Left ventricle myocardium inferior (tissue), 1 donor: ENCODE measurements around the gene MGAT5B. TPM values are rescaled to one million over a fixed set of nuclear protein-coding genes. Genes with fewer than 3 reads are reported as not detected.
A peak's percentile ranks its signal among the peaks of the same experiment; 100 is the strongest.

Experiments
- DNase-seq: peaks from one replicate; pipeline ENCODE4 v3.0.0-alpha.2; 2020
- H3K27ac ChIP-seq: fragments of 200-600 bp; replicated peaks from 2 replicates; pipeline ENCODE4 v1.8.0; 2021
- H3K27me3 ChIP-seq: fragments of 200-600 bp; 2 replicates; pipeline ENCODE4 v1.8.0; 2021; ENCODE audit warnings: low read depth
- H3K36me3 ChIP-seq: fragments of 200-600 bp; 2 replicates; pipeline ENCODE4 v1.8.0; 2021
- H3K4me1 ChIP-seq: fragments of 200-600 bp; 2 replicates; pipeline ENCODE4 v1.8.0; 2021
- H3K4me3 ChIP-seq: fragments of 200-600 bp; 2 replicates; pipeline ENCODE4 v1.8.0; 2021; ENCODE audit warnings: mild to moderate bottlenecking, moderate library complexity
- H3K9me3 ChIP-seq: fragments of 200-600 bp; replicated peaks from 2 replicates; pipeline ENCODE4 v1.8.0; 2021
- intact Hi-C: fragments of 100-400 bp; cut with micrococcal nuclease; formaldehyde crosslinking; loops from one replicate; pipeline ENCODE4 v1.11.0; 2022
- total RNA-seq: library from RNA; stranded (reverse); fragmentation: NEBNext Ultra II Directional; extraction: Animal tissue kit (Norgen Biotek cat#: 25700); gene quantifications from one replicate; pipeline ENCODE4 v1.2.1, GENCODE V29; 2021
- TF ChIP-seq, protein P1 (sequence below): fragments of 200-600 bp; IDR thresholded peaks from 2 replicates; pipeline ENCODE4 v1.8.0; 2021; ENCODE audit warnings: antibody characterized with exemption, mild to moderate bottlenecking, borderline replicate concordance
- donor health status: DM: no; HTN: yes; CAD: no; lungs with severe emphysema.

MGAT5B gene
- total RNA-seq, 1 donor from 2014 or later = 0.08 TPM

DNA sequence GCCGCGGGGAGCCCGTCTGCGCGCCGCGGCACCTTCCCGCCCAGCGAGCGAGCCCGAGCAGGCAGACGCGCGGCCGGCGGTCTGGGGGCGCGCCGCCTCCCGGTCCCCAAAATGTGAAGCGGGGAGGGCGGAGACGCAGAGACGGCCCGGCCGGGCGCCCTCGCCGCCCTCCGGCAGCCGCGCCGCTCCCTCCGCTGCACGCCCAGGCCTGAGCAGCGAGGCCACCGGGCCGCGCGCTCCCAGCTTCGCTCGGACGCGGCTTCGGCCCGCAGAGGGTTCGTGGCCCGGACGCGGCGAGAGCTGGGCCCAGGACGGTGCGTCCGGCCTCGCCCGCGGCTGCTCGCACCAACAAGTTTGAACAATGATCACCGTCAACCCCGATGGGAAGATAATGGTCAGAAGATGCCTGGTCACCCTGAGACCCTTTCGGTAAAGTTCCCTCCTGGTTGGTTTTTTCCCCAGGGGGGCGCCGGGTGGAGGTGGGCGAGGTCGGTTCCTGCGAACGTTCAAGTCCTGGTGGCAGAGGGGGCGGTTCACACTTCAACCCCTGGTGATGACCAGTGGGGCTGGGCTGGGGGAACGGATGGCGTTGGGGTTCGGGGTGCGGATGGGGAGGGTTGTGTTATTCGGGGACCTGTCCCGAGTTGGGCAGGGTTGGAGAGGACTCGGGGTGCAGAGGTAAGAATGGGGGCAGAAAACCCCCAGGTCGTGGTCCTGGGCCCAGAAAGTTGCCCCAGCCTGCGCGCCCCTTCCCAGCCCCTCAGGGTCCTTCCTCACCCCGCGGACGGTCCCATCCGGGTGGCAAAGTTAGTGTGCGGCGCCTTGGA is 678 bp downstream of the MGAT5B start:
- intact Hi-C loops = no loop called here
- DNase-seq = no peak
- H3K4me1 ChIP-seq = peaks cover 23% of the 10 kb centered on the region
- TF ChIP-seq, protein P1, sequence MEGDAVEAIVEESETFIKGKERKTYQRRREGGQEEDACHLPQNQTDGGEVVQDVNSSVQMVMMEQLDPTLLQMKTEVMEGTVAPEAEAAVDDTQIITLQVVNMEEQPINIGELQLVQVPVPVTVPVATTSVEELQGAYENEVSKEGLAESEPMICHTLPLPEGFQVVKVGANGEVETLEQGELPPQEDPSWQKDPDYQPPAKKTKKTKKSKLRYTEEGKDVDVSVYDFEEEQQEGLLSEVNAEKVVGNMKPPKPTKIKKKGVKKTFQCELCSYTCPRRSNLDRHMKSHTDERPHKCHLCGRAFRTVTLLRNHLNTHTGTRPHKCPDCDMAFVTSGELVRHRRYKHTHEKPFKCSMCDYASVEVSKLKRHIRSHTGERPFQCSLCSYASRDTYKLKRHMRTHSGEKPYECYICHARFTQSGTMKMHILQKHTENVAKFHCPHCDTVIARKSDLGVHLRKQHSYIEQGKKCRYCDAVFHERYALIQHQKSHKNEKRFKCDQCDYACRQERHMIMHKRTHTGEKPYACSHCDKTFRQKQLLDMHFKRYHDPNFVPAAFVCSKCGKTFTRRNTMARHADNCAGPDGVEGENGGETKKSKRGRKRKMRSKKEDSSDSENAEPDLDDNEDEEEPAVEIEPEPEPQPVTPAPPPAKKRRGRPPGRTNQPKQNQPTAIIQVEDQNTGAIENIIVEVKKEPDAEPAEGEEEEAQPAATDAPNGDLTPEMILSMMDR = no peak
- peaks cover 84% of the 10 kb centered on the region for H3K27me3 ChIP-seq
- H3K9me3 ChIP-seq = no peaks in the 10 kb centered on the region
- H3K36me3 ChIP-seq = no peaks in the 10 kb centered on the region
- no peak overlapping the region for H3K27ac ChIP-seq
- peak overlapping the region; percentile 57 for H3K4me3 ChIP-seq

DNA sequence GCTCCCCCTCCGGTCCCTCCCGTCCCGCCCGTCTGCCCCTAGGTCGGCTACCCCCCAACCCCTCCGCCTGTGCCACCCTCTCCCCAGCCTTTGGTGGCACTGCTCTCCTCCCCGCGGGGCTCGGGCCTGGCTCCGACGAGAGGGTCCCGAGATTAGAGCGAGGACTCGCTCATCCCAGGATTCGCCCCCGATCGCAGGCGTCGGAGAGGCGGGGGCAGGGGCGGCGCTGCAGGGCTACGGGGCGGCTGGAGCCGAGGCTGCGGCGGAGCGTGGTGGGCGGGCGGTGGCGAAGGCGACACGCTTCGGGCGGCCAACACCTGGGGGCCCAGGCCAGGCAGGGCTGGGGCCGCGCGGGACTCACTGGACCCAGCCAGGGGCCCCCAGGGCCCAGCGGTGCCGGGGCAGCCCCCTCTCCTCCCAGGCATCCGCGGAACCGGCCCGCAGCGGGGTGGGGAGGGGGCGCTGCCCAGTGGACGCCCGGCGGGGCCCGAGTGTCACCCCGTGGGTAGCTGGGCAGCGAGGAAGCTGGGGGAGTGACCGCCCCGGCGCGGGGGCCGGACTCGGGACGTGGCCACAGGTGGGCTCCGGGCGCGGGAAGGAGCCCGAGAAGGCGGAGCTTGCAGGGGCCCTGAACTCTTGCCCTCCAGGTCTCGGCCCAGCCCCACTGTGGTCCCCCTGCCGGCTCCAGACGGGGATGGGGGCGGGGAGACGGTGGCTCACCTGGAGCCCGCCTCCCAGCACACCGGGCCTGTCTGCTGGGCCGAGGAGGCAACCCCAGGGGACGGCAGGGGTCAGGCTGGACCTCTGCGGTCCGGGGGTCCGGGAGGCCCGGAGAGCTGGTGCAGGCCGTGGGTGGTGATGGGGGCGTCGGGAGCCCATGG is 1.5 kb downstream of the MGAT5B start:
- peak overlapping the region; percentile 57 for H3K4me3 ChIP-seq
- H3K36me3 ChIP-seq = no peaks in the 10 kb centered on the region
- H3K27ac ChIP-seq = no peak overlapping the region
- no peaks in the 10 kb centered on the region for H3K9me3 ChIP-seq
- peaks cover 23% of the 10 kb centered on the region for H3K4me1 ChIP-seq
- no peak for DNase-seq
- intact Hi-C loops = loop anchor here (5.0 to 10.0 kb wide), 2 partner anchors 183 to 395 kb away; no protein-coding TSS in a partner anchor
- TF ChIP-seq, protein P1 = no peak
- H3K27me3 ChIP-seq = peaks cover 88% of the 10 kb centered on the region

DNA sequence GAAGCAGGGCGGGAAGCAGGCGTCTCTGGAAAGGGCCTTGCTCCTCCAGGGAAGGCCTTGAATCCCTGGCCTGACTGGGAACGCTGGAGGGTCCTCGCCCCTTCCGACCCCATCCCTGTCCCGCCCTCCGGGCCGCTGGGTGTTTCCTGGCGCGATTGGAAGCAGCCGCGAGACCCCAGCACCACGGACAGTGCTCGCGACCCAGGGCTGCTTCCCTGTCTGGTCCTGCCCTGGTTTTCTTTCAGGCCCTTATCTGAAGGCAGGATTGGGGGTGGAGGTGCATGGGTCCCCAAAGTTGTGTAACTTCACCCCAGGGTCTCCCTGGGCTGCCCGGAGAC is 2.1 kb downstream of the MGAT5B start:
- H3K27ac ChIP-seq = no peak overlapping the region
- no peaks in the 10 kb centered on the region for H3K9me3 ChIP-seq
- TF ChIP-seq, protein P1 = no peak
- no peaks in the 10 kb centered on the region for H3K36me3 ChIP-seq
- peaks cover 88% of the 10 kb centered on the region for H3K27me3 ChIP-seq
- intact Hi-C loops = loop anchor here (5.0 to 10.0 kb wide), 2 partner anchors 182 to 394 kb away; no protein-coding TSS in a partner anchor
- H3K4me1 ChIP-seq = peaks cover 23% of the 10 kb centered on the region
- DNase-seq = no peak
- H3K4me3 ChIP-seq = no peak overlapping the region

DNA sequence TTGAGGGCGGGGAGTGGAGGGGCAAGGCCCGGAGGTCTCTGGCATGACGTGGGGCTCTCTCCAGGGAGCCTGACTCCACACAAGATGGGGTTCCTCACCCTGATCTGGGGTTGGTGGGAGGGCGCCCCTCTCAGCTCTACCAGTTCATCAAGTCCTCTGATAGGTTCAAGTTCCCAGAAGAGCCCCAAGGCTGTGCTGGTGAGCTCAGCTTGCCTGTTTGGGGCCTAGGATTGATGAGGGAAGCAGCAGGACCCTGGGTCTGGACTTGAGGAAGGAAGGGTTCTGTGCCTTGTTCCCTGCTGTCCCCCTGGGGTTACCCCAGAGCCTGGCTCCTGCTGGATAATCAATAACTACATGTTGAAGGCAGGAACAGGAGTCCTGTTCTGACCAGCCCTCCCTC is 3.5 kb downstream of the MGAT5B start:
- Histone ChIP-seq H3K36me3 (no peaks in the 10 kb centered on the region), H3K27ac (no peak overlapping the region), H3K4me1 (peaks cover 23% of the 10 kb centered on the region), H3K9me3 (no peaks in the 10 kb centered on the region), H3K27me3 (peaks cover 78% of the 10 kb centered on the region), H3K4me3 (no peak overlapping the region)
- no peak for DNase-seq
- intact Hi-C loops = loop anchor here (5.0 to 10.0 kb wide), 2 partner anchors 181 to 393 kb away; no protein-coding TSS in a partner anchor
- TF ChIP-seq, protein P1 = no peak

- no peaks in the 10 kb centered on the region for H3K9me3 ChIP-seq
- peaks cover 79% of the 10 kb centered on the region for H3K27me3 ChIP-seq
- H3K36me3 ChIP-seq = no peaks in the 10 kb centered on the region
- no peak overlapping the region for H3K4me3 ChIP-seq
- H3K4me1 ChIP-seq = peaks cover 23% of the 10 kb centered on the region
- DNase-seq = no peak
- TF ChIP-seq, protein P1 = no peak
- intact Hi-C loops = loop anchor here (5.0 to 10.0 kb wide), 2 partner anchors 180 to 392 kb away; no protein-coding TSS in a partner anchor
- H3K27ac ChIP-seq = no peak overlapping the region
Observed at GRCh38 chr17:76872221-76872873, 4.1 kb downstream of the MGAT5B start.
